ENCODE measurements around the gene LRRC10. TPM values are rescaled to one million over a fixed set of nuclear protein-coding genes. Genes with fewer than 3 reads are reported as not detected.
"Not testable (repeated sequence)": the region's sequence is repeated elsewhere in the genome, so short reads cannot be mapped to it uniquely, and the experiment has no call there.

The LRRC10 gene
- total RNA-seq, 3 donors from 2014 or later, result not detected

- no peaks in the 10 kb centered on the region for H3K4me1 ChIP-seq
- intact Hi-C loops (cut with DNase I; ENCODE audit: low total_unique reads), result no loop called here
- no peaks in the 10 kb centered on the region for H3K27me3 ChIP-seq
- DNase-seq (ENCODE audit: low spot score in 2 of 2), result no peak
- H3K27ac ChIP-seq, result no peak overlapping the region
- TF ChIP-seq POLR2A (IDR thresholded peaks at IDR 0.05), result no peak
- H3K4me3 ChIP-seq, result no peak overlapping the region
- no peaks in the 10 kb centered on the region for H3K9me3 ChIP-seq
- no peaks in the 10 kb centered on the region for H3K36me3 ChIP-seq
Measured at GRCh38 chr12:69613351-69613750, 2.6 kb upstream of the LRRC10 start.

DNA sequence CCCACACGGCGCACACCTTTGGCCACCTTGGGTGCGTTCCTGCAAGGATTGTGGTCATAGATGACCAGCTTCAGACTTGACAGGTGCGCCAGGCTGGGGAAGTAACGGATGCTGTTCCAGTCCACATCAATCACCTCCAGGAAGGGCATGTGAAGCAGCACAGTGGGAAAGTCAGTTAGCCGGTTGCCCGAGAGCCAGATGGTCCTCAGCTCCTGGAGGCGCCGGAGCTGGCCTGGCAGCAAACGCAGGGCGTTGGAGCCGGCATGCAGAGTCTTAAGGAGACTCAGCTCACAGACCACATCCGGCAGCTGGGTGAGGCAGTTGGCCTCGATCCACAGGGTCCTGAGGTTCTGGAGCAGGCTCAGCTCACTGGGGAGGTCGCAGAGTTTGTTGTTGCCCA is 581 bp downstream of the LRRC10 start:
- DNase-seq (ENCODE audit: low spot score in 2 of 2), result no peak
- H3K27ac ChIP-seq, result no peak overlapping the region
- TF ChIP-seq POLR2A (IDR thresholded peaks at IDR 0.05) (no peak), POLR2AphosphoS5 (IDR thresholded peaks at IDR 0.05) (no peak), CTCF (IDR thresholded peaks at IDR 0.05) (no peak)

DNA sequence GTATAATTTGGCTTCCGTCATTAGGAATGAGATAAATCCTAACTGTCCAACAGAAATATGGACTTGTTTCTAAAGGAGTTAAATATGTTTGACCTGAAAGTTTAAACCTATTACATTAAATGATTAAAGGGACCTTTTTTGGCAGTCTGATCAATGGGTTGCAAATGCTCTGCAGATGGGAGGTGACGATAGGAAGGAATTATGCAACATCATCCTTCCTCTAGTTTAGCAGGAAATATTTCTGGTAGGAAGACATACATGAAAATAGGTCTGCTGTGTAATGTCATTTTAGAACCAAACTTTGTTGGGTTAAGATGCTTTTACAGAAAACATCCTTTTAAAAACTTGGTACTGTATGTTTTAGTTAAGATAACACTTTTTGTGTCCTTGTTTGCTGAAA is 2.6 kb downstream of the LRRC10 start:
- Histone ChIP-seq H3K4me3 (no peak overlapping the region), H3K36me3 (no peaks in the 10 kb centered on the region), H3K27ac (no peak overlapping the region), H3K9me3 (no peaks in the 10 kb centered on the region), H3K27me3 (no peaks in the 10 kb centered on the region), H3K4me1 (no peaks in the 10 kb centered on the region)
- intact Hi-C loops (cut with DNase I; ENCODE audit: low total_unique reads), result no loop called here
- DNase-seq (ENCODE audit: low spot score in 2 of 2), result no peak
- TF ChIP-seq CTCF (IDR thresholded peaks at IDR 0.05), result no peak
- no peak for TF ChIP-seq POLR2A (IDR thresholded peaks at IDR 0.05)
- no peak for TF ChIP-seq POLR2AphosphoS5 (IDR thresholded peaks at IDR 0.05)

More for the DNA sequence above, 581 bp downstream of the LRRC10 start:
- Histone ChIP-seq H3K27me3 (no peaks in the 10 kb centered on the region), H3K9me3 (no peaks in the 10 kb centered on the region), H3K4me1 (no peaks in the 10 kb centered on the region), H3K4me3 (no peak overlapping the region), H3K36me3 (no peaks in the 10 kb centered on the region)
- intact Hi-C loops (cut with DNase I; ENCODE audit: low total_unique reads), result no loop called here

DNA sequence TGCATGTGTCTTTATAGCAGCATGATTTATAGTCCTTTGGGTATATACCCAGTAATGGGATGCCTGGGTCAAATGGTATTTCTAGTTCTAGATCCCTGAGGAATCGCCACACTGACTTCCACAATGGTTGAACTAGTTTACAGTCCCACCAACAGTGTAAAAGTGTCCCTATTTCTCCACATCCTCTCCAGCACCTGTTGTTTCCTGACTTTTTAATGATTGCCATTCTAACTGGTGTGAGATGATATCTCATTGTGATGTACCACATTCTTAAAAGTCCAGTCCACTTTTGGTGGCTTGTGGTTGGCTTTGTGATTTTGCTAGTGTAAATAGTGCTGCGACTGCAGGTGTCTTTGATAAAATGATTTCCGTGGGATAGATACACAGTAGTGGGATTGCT is 6.4 kb downstream of the LRRC10 start:
- DNase-seq (ENCODE audit: low spot score in 2 of 2); H3K4me1 ChIP-seq; H3K4me3 ChIP-seq; H3K27me3 ChIP-seq; H3K9me3 ChIP-seq; H3K27ac ChIP-seq; intact Hi-C loops (cut with DNase I; ENCODE audit: low total_unique reads); H3K36me3 ChIP-seq: not testable (repeated sequence)

DNA sequence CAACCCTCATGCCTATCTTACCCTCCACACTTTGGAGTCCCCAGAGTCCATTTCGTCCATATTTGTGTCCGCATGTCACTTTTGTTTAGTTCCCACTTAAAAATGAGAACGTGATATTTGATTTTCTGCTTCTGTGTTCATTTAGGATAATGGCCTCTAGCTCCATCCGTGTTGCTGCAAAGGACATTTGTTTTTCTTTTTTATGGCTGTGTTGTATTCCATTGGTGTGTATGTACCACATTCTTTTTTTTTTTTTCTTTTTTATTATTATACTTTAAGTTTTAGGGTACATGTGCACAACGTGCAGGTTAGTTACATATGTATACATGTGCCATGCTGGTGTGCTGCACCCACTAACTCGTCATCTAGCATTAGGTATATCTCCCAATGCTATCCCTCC is 7.2 kb downstream of the LRRC10 start:
- H3K4me1 ChIP-seq; H3K27ac ChIP-seq; H3K27me3 ChIP-seq; H3K36me3 ChIP-seq; H3K9me3 ChIP-seq; intact Hi-C loops (cut with DNase I; ENCODE audit: low total_unique reads); H3K4me3 ChIP-seq; DNase-seq (ENCODE audit: low spot score in 2 of 2): not testable (repeated sequence)

GRCh38 chr12:69602954-69603353 is 7.8 kb downstream of the LRRC10 start:
- no peak for DNase-seq (ENCODE audit: low spot score in 2 of 2)
- TF ChIP-seq CTCF (IDR thresholded peaks at IDR 0.05), result no peak
- no peak for TF ChIP-seq POLR2A (IDR thresholded peaks at IDR 0.05)
- TF ChIP-seq POLR2AphosphoS5 (IDR thresholded peaks at IDR 0.05), result no peak
- Histone ChIP-seq H3K27me3 (no peaks in the 10 kb centered on the region), H3K4me3 (no peak overlapping the region), H3K36me3 (no peaks in the 10 kb centered on the region), H3K9me3 (no peaks in the 10 kb centered on the region), H3K4me1 (no peaks in the 10 kb centered on the region), H3K27ac (no peak overlapping the region)
- intact Hi-C loops (cut with DNase I; ENCODE audit: low total_unique reads), result no loop called here

- Histone ChIP-seq H3K4me1 (no peaks in the 10 kb centered on the region), H3K27ac (no peak overlapping the region), H3K36me3 (peaks cover 6% of the 10 kb centered on the region), H3K4me3 (no peak overlapping the region), H3K9me3 (no peaks in the 10 kb centered on the region), H3K27me3 (no peaks in the 10 kb centered on the region)
- intact Hi-C loops (cut with DNase I; ENCODE audit: low total_unique reads), result no loop called here
- no peak for TF ChIP-seq CTCF (IDR thresholded peaks at IDR 0.05)
- no peak for TF ChIP-seq POLR2AphosphoS5 (IDR thresholded peaks at IDR 0.05)
- no peak for TF ChIP-seq POLR2A (IDR thresholded peaks at IDR 0.05)
- no peak for DNase-seq (ENCODE audit: low spot score in 2 of 2)
Measured at GRCh38 chr12:69601962-69602685, 8.6 kb downstream of the LRRC10 start.

Data from breast epithelium (tissue), 4 donors.